Skeletal muscle satellite cell (primary cell): ENCODE results near the gene TYMS.

ENCODE experiments used
- H3K27me3 ChIP-seq: 2 replicates; pipeline ENCODE4 v1.7.0; 2013; ENCODE audit warnings: low read length; ENCODE audit not compliant: control insufficient read depth, insufficient read depth
- H3K36me3 ChIP-seq: 2 replicates; pipeline ENCODE4 v1.7.0; 2013; ENCODE audit warnings: mild to moderate bottlenecking, control low read depth, low read length; ENCODE audit not compliant: insufficient read depth
- H3K4me1 ChIP-seq: 2 replicates; pipeline ENCODE4 v1.7.0; 2013; ENCODE audit warnings: low read length; ENCODE audit not compliant: control insufficient read depth, insufficient read depth
- H3K4me2 ChIP-seq: 2 replicates; pipeline ENCODE4 v1.7.0; 2013; ENCODE audit warnings: mild to moderate bottlenecking, low read length
- H3K4me3 ChIP-seq: 2 replicates; pipeline ENCODE4 v1.7.0; 2013; ENCODE audit warnings: low read length
- H3K9ac ChIP-seq: 2 replicates; pipeline ENCODE4 v1.7.0; 2013; ENCODE audit warnings: mild to moderate bottlenecking, low read depth, low read length, moderate library complexity
- H3K9me3 ChIP-seq: replicated peaks from 2 replicates; pipeline ENCODE4 v1.7.0; 2013; ENCODE audit warnings: mild to moderate bottlenecking, control low read depth, low read length

Gene TYMS

GRCh38 chr18:669077-669476 is 11.6 kb downstream of the TYMS start:
- H3K9me3 ChIP-seq: no peaks in the 10 kb centered on the region
- no peak overlapping the region for H3K4me3 ChIP-seq
- H3K36me3 ChIP-seq: peaks cover 63% of the 10 kb centered on the region
- H3K4me1 ChIP-seq: no peaks in the 10 kb centered on the region
- H3K27me3 ChIP-seq: no peaks in the 10 kb centered on the region
- no peak overlapping the region for H3K9ac ChIP-seq
- no peak overlapping the region for H3K4me2 ChIP-seq

GRCh38 chr18:670522-670921 is 13.1 kb downstream of the TYMS start:
- Histone ChIP-seq H3K4me3 (no peak overlapping the region), H3K36me3 (peaks cover 65% of the 10 kb centered on the region), H3K4me2 (no peak overlapping the region), H3K9me3 (no peaks in the 10 kb centered on the region), H3K9ac (no peak overlapping the region), H3K4me1 (no peaks in the 10 kb centered on the region), H3K27me3 (no peaks in the 10 kb centered on the region)

- H3K9ac ChIP-seq: no peak overlapping the region
- peaks cover 61% of the 10 kb centered on the region for H3K36me3 ChIP-seq
- H3K9me3 ChIP-seq: no peaks in the 10 kb centered on the region
- no peak overlapping the region for H3K4me3 ChIP-seq
- no peaks in the 10 kb centered on the region for H3K27me3 ChIP-seq
- H3K4me2 ChIP-seq: no peak overlapping the region
- no peaks in the 10 kb centered on the region for H3K4me1 ChIP-seq
Observed at GRCh38 chr18:671405-671804, 14.0 kb downstream of the TYMS start.

- peaks cover 61% of the 10 kb centered on the region for H3K36me3 ChIP-seq
- no peaks in the 10 kb centered on the region for H3K4me1 ChIP-seq
- no peaks in the 10 kb centered on the region for H3K9me3 ChIP-seq
- no peak overlapping the region for H3K9ac ChIP-seq
- H3K27me3 ChIP-seq: no peaks in the 10 kb centered on the region
- H3K4me2 ChIP-seq: no peak overlapping the region
- H3K4me3 ChIP-seq: no peak overlapping the region
Observed at GRCh38 chr18:673317-673716, 15.9 kb downstream of the TYMS start.

GRCh38 chr18:673769-674168 is 16.3 kb downstream of the TYMS start:
- Histone ChIP-seq H3K9me3 (no peaks in the 10 kb centered on the region), H3K4me3 (no peak overlapping the region), H3K27me3 (no peaks in the 10 kb centered on the region), H3K9ac (no peak overlapping the region), H3K36me3 (peaks cover 59% of the 10 kb centered on the region), H3K4me2 (no peak overlapping the region), H3K4me1 (no peaks in the 10 kb centered on the region)

- Histone ChIP-seq H3K4me1 (no peaks in the 10 kb centered on the region), H3K27me3 (no peaks in the 10 kb centered on the region), H3K4me2 (no peak overlapping the region), H3K9me3 (no peaks in the 10 kb centered on the region), H3K4me3 (no peak overlapping the region), H3K9ac (no peak overlapping the region), H3K36me3 (peaks cover 53% of the 10 kb centered on the region)
Observed at GRCh38 chr18:675307-675706, 17.9 kb downstream of the TYMS start.

- H3K4me1 ChIP-seq: no peaks in the 10 kb centered on the region
- H3K36me3 ChIP-seq: peaks cover 45% of the 10 kb centered on the region
Observed at GRCh38 chr18:676069-676468, 18.6 kb downstream of the TYMS start.

GRCh38 chr18:676736-677135 is 19.3 kb downstream of the TYMS start:
- Histone ChIP-seq H3K4me1 (no peaks in the 10 kb centered on the region), H3K9me3 (no peaks in the 10 kb centered on the region), H3K9ac (no peak overlapping the region), H3K4me3 (no peak overlapping the region), H3K4me2 (no peak overlapping the region), H3K27me3 (no peaks in the 10 kb centered on the region), H3K36me3 (peaks cover 47% of the 10 kb centered on the region)

More at GRCh38 chr18:676069-676468, 18.6 kb downstream of the TYMS start:
- Histone ChIP-seq H3K4me3 (no peak overlapping the region), H3K27me3 (no peaks in the 10 kb centered on the region), H3K9ac (no peak overlapping the region), H3K9me3 (no peaks in the 10 kb centered on the region), H3K4me2 (no peak overlapping the region)

- H3K27me3 ChIP-seq: no peaks in the 10 kb centered on the region
- H3K4me2 ChIP-seq: no peak overlapping the region
- no peaks in the 10 kb centered on the region for H3K9me3 ChIP-seq
- H3K9ac ChIP-seq: no peak overlapping the region
- no peak overlapping the region for H3K4me3 ChIP-seq
- H3K36me3 ChIP-seq: peaks cover 49% of the 10 kb centered on the region
- no peaks in the 10 kb centered on the region for H3K4me1 ChIP-seq
Observed at GRCh38 chr18:677145-677544, 19.7 kb downstream of the TYMS start.

- H3K9me3 ChIP-seq: no peaks in the 10 kb centered on the region
- H3K36me3 ChIP-seq: peaks cover 43% of the 10 kb centered on the region
- H3K9ac ChIP-seq: no peak overlapping the region
- H3K4me2 ChIP-seq: no peak overlapping the region
- no peak overlapping the region for H3K4me3 ChIP-seq
- H3K27me3 ChIP-seq: no peaks in the 10 kb centered on the region
- H3K4me1 ChIP-seq: no peaks in the 10 kb centered on the region
Observed at GRCh38 chr18:677951-678381, 20.5 kb downstream of the TYMS start.

- Histone ChIP-seq H3K4me3 (no peak overlapping the region), H3K4me1 (no peaks in the 10 kb centered on the region), H3K27me3 (no peaks in the 10 kb centered on the region), H3K36me3 (peaks cover 40% of the 10 kb centered on the region), H3K9ac (no peak overlapping the region), H3K9me3 (no peaks in the 10 kb centered on the region), H3K4me2 (no peak overlapping the region)
Observed at GRCh38 chr18:678482-679182, 21.2 kb downstream of the TYMS start.

- Histone ChIP-seq H3K4me2 (no peak overlapping the region), H3K9ac (no peak overlapping the region), H3K4me3 (no peak overlapping the region), H3K36me3 (peaks cover 33% of the 10 kb centered on the region), H3K9me3 (no peaks in the 10 kb centered on the region), H3K27me3 (no peaks in the 10 kb centered on the region), H3K4me1 (no peaks in the 10 kb centered on the region)
Observed at GRCh38 chr18:679516-679915, 22.1 kb downstream of the TYMS start.
